PC-3 (cell line): ENCODE results near the gene HOXD10.

Experiments used
- EZH2 ChIP-seq: fragments of 300-600 bp; sonication (generic); IDR thresholded peaks from one replicate; pipeline ENCODE4 v1.6.1; 2017; ENCODE audit warnings: antibody characterized with exemption, mild to moderate bottlenecking, low read length; ENCODE audit not compliant: unreplicated experiment
- EZH2phosphoT487 ChIP-seq: fragments of 300-600 bp; sonication (generic); IDR thresholded peaks from 2 replicates; pipeline ENCODE4 v1.6.1; 2018; ENCODE audit warnings: mild to moderate bottlenecking, antibody characterized with exemption, low read length, borderline replicate concordance
- TF ChIP-seq, protein P1 (sequence below): fragments of 300-600 bp; sonication (generic); conservative IDR thresholded peaks from 2 replicates; pipeline ENCODE4 v1.5.1; 2017; ENCODE audit warnings: antibody characterized with exemption, low read depth, mild to moderate bottlenecking, low read length

DNA sequence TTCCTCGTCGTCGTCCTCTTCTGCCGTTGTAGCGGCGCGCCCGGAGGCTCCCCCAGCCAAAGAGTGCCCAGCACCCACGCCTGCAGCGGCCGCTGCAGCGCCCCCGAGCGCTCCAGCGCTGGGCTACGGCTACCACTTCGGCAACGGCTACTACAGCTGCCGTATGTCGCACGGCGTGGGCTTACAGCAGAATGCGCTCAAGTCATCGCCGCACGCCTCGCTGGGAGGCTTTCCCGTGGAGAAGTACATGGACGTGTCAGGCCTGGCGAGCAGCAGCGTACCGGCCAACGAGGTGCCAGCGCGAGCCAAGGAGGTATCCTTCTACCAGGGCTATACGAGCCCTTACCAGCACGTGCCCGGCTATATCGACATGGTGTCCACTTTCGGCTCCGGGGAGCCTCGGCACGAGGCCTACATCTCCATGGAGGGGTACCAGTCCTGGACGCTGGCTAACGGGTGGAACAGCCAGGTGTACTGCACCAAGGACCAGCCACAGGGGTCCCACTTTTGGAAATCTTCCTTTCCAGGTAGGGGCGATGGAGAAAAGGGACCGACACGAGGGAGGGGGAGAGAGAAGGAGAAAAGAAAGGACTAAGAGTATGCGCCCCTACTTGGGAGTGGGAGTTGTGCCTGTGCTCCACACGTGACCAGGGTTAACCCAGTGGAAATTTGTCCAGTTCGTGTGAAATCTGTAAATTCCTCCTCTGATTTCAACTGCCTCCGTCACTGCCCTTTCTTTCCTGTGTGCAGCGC, 23.3 kb upstream of the HOXD10 start:
- TF ChIP-seq, protein P1, sequence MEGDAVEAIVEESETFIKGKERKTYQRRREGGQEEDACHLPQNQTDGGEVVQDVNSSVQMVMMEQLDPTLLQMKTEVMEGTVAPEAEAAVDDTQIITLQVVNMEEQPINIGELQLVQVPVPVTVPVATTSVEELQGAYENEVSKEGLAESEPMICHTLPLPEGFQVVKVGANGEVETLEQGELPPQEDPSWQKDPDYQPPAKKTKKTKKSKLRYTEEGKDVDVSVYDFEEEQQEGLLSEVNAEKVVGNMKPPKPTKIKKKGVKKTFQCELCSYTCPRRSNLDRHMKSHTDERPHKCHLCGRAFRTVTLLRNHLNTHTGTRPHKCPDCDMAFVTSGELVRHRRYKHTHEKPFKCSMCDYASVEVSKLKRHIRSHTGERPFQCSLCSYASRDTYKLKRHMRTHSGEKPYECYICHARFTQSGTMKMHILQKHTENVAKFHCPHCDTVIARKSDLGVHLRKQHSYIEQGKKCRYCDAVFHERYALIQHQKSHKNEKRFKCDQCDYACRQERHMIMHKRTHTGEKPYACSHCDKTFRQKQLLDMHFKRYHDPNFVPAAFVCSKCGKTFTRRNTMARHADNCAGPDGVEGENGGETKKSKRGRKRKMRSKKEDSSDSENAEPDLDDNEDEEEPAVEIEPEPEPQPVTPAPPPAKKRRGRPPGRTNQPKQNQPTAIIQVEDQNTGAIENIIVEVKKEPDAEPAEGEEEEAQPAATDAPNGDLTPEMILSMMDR: peak; percentile 26; the same call in 1 of the 2 replicates
- TF ChIP-seq EZH2 (no peak), EZH2phosphoT487 (no peak)
